Calu3 (cell line): ENCODE measurements around the gene DMD. TPM values are rescaled to one million over a fixed set of nuclear protein-coding genes. Genes with fewer than 3 reads are reported as not detected.

Experiments
- BruUV-seq: library from RNA; stranded (reverse); fragments of 400-500 nt; replicated peaks from 2 replicates; lab custom pipeline; 2021; lab: Mats Ljungman, UMichigan
- CTCF ChIA-PET: fragments of 300-600 bp; sonication (Branson Sonifier 250); formaldehyde crosslinking; loops from one replicate; lab custom pipeline; 2022; ENCODE audit warnings: antibody characterized with exemption; lab: Charles Lee
- DNase-seq: peaks from one replicate; pipeline ENCODE4 v3.0.0; 2022
- H3K27ac Mint-ChIP-seq: one replicate; pipeline ENCODE4 v1.8.0; 2022; ENCODE audit warnings: mixed read lengths; ENCODE audit not compliant: unreplicated experiment
- H3K27me3 Mint-ChIP-seq: one replicate; pipeline ENCODE4 v1.8.0; 2022; ENCODE audit warnings: mixed read lengths; ENCODE audit not compliant: unreplicated experiment
- H3K36me3 Mint-ChIP-seq: one replicate; pipeline ENCODE4 v1.8.0; 2022; ENCODE audit warnings: mild to moderate bottlenecking, moderate library complexity, mixed read lengths; ENCODE audit not compliant: insufficient read depth, unreplicated experiment
- H3K4me1 Mint-ChIP-seq: one replicate; pipeline ENCODE4 v1.8.0; 2022; ENCODE audit warnings: mild to moderate bottlenecking, low read depth, mixed read lengths; ENCODE audit not compliant: unreplicated experiment
- H3K4me3 Mint-ChIP-seq: one replicate; pipeline ENCODE4 v1.8.0; 2022; ENCODE audit warnings: mild to moderate bottlenecking, low read depth, moderate library complexity, mixed read lengths; ENCODE audit not compliant: unreplicated experiment
- H3K9me3 Mint-ChIP-seq: one replicate; pipeline ENCODE4 v1.8.0; 2022; ENCODE audit warnings: low read depth, mixed read lengths; ENCODE audit not compliant: unreplicated experiment
- CTCF ChIP-seq: fragments of 200-600 bp; IDR thresholded peaks from one replicate; pipeline ENCODE4 v1.8.0; 2022; ENCODE audit warnings: antibody characterized with exemption; ENCODE audit not compliant: unreplicated experiment
- intact Hi-C: fragments of 100-400 bp; cut with micrococcal nuclease; formaldehyde crosslinking; loops from one replicate; pipeline ENCODE4 v1.10.0; 2022; ENCODE audit not compliant: unreplicated experiment
- total RNA-seq: library from RNA; stranded (reverse); gene quantifications from 2 replicates; pipeline ENCODE4 v1.2.3, GENCODE V29; 2022

Gene DMD
- total RNA-seq, 1 experiment from 2014 or later: 11.6 TPM

- no peak for TF ChIP-seq CTCF
- no peaks in the 10 kb centered on the region for H3K9me3 Mint-ChIP-seq
- no TSS peak for BruUV-seq
- intact Hi-C loops: no loop called here
- CTCF ChIA-PET: no interaction called here
- H3K4me1 Mint-ChIP-seq: no peaks in the 10 kb centered on the region
- H3K27ac Mint-ChIP-seq: no peak overlapping the region
- DNase-seq: no peak
- H3K4me3 Mint-ChIP-seq: no peak overlapping the region
- H3K27me3 Mint-ChIP-seq: peaks cover 20% of the 10 kb centered on the region
- no peaks in the 10 kb centered on the region for H3K36me3 Mint-ChIP-seq
Measured at GRCh38 chrX:31115398-31115797, 2096.0 kb downstream of the DMD start.

- H3K4me1 Mint-ChIP-seq: no peaks in the 10 kb centered on the region
- no peak overlapping the region for H3K4me3 Mint-ChIP-seq
- H3K27me3 Mint-ChIP-seq: peaks cover 20% of the 10 kb centered on the region
- DNase-seq: no peak
- CTCF ChIA-PET: no interaction called here
- no TSS peak for BruUV-seq
- no peaks in the 10 kb centered on the region for H3K9me3 Mint-ChIP-seq
- H3K27ac Mint-ChIP-seq: no peak overlapping the region
- intact Hi-C loops: no loop called here
- no peak for TF ChIP-seq CTCF
- no peaks in the 10 kb centered on the region for H3K36me3 Mint-ChIP-seq
Measured at GRCh38 chrX:31114858-31115257, 2096.5 kb downstream of the DMD start.

DNA sequence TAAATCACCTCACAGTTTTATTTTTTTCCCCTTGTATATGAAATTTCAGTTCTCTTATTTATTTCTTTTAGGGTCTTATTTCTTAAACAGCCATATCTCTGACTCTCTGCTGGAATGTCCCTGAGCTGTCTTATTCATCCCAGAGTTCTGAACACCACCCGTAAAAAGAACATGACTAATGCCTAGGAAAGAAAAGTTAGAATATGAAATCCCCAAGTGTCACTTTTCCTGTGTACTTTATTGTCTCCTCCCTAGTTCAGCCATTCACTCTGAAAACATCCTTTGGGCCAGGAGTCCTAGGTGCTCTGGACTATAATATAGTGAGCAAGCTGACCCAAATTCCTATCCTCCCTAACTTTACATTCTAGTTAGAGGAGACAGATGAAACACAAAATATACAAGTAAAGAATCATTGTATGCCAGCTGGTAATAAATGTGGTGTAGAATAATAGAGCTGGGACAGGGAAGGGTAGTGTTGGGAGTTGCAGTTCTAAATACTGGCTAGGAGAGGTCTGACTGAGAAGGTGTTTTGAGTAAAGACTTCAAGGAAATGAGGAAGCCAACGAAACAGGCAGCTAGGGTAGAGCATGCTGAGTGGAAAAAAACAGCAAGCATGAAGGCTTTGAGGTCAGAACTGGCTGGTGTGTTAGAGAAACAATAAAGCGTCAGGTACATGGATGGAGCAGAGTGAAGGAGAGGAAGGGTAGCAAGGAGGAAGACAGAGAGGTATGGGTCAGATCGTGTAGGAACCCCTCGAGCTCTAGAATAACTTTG lies 2098.9 kb downstream of the DMD start:
- Mint-ChIP-seq H3K4me1 (no peaks in the 10 kb centered on the region), H3K27ac (no peak overlapping the region), H3K36me3 (no peaks in the 10 kb centered on the region), H3K27me3 (peaks cover 20% of the 10 kb centered on the region), H3K4me3 (no peak overlapping the region), H3K9me3 (no peaks in the 10 kb centered on the region)
- intact Hi-C loops: no loop called here
- no peak for DNase-seq
- TF ChIP-seq CTCF: no peak
- CTCF ChIA-PET: no interaction called here
- BruUV-seq: no TSS peak

- CTCF ChIA-PET: no interaction called here
- Mint-ChIP-seq H3K27me3 (peaks cover 20% of the 10 kb centered on the region), H3K4me1 (no peaks in the 10 kb centered on the region), H3K4me3 (no peak overlapping the region), H3K27ac (no peak overlapping the region), H3K36me3 (no peaks in the 10 kb centered on the region), H3K9me3 (no peaks in the 10 kb centered on the region)
- intact Hi-C loops: no loop called here
- BruUV-seq: no TSS peak
- no peak for DNase-seq
- TF ChIP-seq CTCF: no peak
Measured at GRCh38 chrX:31110657-31111056, 2100.7 kb downstream of the DMD start.
